Measurements from ENCODE around the gene SMIM22. TPM values are rescaled to one million over a fixed set of nuclear protein-coding genes. Genes with fewer than 3 reads are reported as not detected.

Gene SMIM22
- total and polyA plus RNA-seq, 2 of the 8 experiments (the other 6 are each of a cell fraction or from before 2014, with no cell fraction given) = not detected

- TF ChIP-seq RFX5 (IDR thresholded peaks at IDR 0.05; ENCODE audit: borderline replicate concordance, low read depth, low read length) (no peak), CHD2 (IDR thresholded peaks at IDR 0.05; ENCODE audit: low read length) (no peak), EZH2 (IDR thresholded peaks at IDR 0.05; ENCODE audit: low read depth, low read length, severe bottlenecking) (no peak), FOSL1 (IDR thresholded peaks at IDR 0.05; ENCODE audit: insufficient read depth, low read depth, low read length) (no peak), KDM1A (IDR thresholded peaks at IDR 0.05; ENCODE audit: borderline replicate concordance, low read length) (no peak)
These were observed 5.3 kb downstream of the SMIM22 start (continued) for GRCh38 chr16:4800290-4801041.

All from H1 (cell line).